ENCODE results near the gene SLAIN2.

DNA sequence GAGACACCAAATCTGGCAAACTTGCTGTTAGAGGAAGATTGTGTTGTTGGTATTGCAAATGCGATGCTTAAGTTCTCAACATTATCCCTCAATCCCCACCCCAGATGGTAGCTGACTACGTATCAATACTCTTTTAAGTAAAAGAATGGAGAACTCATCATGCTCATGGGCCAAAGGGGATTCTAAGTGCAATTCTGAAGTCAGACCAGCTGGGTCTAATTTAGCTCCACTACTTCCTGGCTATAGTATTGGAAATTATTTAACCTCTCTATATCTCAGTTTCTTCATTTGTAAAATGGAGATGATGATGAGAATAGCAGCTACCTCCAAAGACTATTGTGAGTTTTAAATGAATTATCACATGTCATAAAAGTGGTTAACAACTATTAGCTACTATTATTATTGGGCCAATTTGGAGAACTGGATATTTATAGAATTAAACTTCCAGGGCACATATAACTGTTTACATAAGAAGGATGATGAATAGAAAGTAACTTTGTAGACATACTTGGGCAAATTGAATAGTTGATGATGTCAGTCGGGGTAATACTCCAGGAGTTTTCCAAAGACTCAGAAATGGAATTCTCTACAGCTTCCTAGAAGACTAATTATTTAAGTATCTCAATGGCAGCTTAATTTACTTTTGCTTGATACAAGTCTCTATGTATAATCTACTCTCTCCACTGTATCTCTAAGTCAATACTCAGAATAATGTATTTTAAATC lies 5.0 kb upstream of the SLAIN2 start:
- TF ChIP-seq, protein P1, sequence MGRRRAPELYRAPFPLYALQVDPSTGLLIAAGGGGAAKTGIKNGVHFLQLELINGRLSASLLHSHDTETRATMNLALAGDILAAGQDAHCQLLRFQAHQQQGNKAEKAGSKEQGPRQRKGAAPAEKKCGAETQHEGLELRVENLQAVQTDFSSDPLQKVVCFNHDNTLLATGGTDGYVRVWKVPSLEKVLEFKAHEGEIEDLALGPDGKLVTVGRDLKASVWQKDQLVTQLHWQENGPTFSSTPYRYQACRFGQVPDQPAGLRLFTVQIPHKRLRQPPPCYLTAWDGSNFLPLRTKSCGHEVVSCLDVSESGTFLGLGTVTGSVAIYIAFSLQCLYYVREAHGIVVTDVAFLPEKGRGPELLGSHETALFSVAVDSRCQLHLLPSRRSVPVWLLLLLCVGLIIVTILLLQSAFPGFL (CRISPR knock-in tag; IDR thresholded peaks at IDR 0.05; ENCODE audit: borderline replicate concordance): no peak
- TF ChIP-seq CTCF (IDR thresholded peaks at IDR 0.05): no peak
- no peak for TF ChIP-seq ZBTB21 (CRISPR knock-in tag; IDR thresholded peaks at IDR 0.05; ENCODE audit: borderline replicate concordance)
- no peak for TF ChIP-seq CREM (CRISPR knock-in tag; IDR thresholded peaks at IDR 0.05)
- TF ChIP-seq SP1 (CRISPR knock-in tag; conservative IDR thresholded peaks at IDR 0.05): no peak
- TF ChIP-seq, protein P2, sequence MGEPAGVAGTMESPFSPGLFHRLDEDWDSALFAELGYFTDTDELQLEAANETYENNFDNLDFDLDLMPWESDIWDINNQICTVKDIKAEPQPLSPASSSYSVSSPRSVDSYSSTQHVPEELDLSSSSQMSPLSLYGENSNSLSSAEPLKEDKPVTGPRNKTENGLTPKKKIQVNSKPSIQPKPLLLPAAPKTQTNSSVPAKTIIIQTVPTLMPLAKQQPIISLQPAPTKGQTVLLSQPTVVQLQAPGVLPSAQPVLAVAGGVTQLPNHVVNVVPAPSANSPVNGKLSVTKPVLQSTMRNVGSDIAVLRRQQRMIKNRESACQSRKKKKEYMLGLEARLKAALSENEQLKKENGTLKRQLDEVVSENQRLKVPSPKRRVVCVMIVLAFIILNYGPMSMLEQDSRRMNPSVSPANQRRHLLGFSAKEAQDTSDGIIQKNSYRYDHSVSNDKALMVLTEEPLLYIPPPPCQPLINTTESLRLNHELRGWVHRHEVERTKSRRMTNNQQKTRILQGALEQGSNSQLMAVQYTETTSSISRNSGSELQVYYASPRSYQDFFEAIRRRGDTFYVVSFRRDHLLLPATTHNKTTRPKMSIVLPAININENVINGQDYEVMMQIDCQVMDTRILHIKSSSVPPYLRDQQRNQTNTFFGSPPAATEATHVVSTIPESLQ (CRISPR knock-in tag; IDR thresholded peaks at IDR 0.05): no peak
- TF ChIP-seq, protein P3, sequence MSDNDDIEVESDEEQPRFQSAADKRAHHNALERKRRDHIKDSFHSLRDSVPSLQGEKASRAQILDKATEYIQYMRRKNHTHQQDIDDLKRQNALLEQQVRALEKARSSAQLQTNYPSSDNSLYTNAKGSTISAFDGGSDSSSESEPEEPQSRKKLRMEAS (CRISPR knock-in tag; IDR thresholded peaks at IDR 0.05): no peak
- TF ChIP-seq ARID4B (CRISPR knock-in tag; IDR thresholded peaks at IDR 0.05; ENCODE audit: borderline replicate concordance): no peak
- no peak for TF ChIP-seq NR3C1 (CRISPR knock-in tag; conservative IDR thresholded peaks at IDR 0.05; ENCODE audit: low read depth)
- TF ChIP-seq, protein P4, sequence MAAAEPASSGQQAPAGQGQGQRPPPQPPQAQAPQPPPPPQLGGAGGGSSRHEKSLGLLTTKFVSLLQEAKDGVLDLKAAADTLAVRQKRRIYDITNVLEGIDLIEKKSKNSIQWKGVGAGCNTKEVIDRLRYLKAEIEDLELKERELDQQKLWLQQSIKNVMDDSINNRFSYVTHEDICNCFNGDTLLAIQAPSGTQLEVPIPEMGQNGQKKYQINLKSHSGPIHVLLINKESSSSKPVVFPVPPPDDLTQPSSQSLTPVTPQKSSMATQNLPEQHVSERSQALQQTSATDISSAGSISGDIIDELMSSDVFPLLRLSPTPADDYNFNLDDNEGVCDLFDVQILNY (CRISPR knock-in tag; IDR thresholded peaks at IDR 0.05): no peak
- TF ChIP-seq MXD4 (CRISPR knock-in tag; IDR thresholded peaks at IDR 0.05; ENCODE audit: borderline replicate concordance): no peak
- no peak for TF ChIP-seq CBFB (CRISPR knock-in tag; IDR thresholded peaks at IDR 0.05; ENCODE audit: low read depth)
- no peak for TF ChIP-seq SOX15 (CRISPR knock-in tag; IDR thresholded peaks at IDR 0.05)
